SK-N-SH (cell line): ENCODE data around the gene RADIL. TPM values are rescaled to one million over a fixed set of nuclear protein-coding genes. Genes with fewer than 3 reads are reported as not detected.

Experiments used
- CTCF ChIA-PET: fragments of 300-600, 350-600 bp; formaldehyde crosslinking; extraction: SDS; loops from one replicate; lab custom pipeline; 2021; lab: Yijun Ruan, JAX
- POLR2A ChIA-PET: fragments of 350-600 bp; sonication (Branson Sonifier 250); formaldehyde crosslinking; extraction: SDS; loops from one replicate; lab custom pipeline; 2020; ENCODE audit warnings: antibody characterized with exemption, inconsistent platforms; lab: Yijun Ruan, JAX
- DNase-seq: peaks from one replicate; pipeline ENCODE4 v3.0.0; 2012
- H2AFZ ChIP-seq: fragments of 200-600 bp; sonication (generic); 2 replicates; pipeline ENCODE4 v1.8.1; 2016; ENCODE audit warnings: antibody characterized with exemption, mild to moderate bottlenecking, low read depth
- H3F3A ChIP-seq: fragments of 200-600 bp; sonication (generic); replicated peaks from 2 replicates; pipeline ENCODE3; 2016; ENCODE audit warnings: antibody characterized with exemption, mild to moderate bottlenecking; ENCODE audit not compliant: insufficient read depth
- H3K27ac ChIP-seq, 2 experiments: fragments of 200-500 bp in 1 of 2; fragments of 200-600 bp in 1 of 2; sonication (Bioruptor generic) in 1 of 2; sonication (generic), shearing (Covaris generic) in 1 of 2; 2 replicates each; pipeline versions ENCODE4 v1.5.1 to v1.6.1; 2014 to 2016; ENCODE audit warnings: low read depth in 2 of 2, inconsistent platforms in 1 of 2, low read length in 1 of 2, mild to moderate bottlenecking in 1 of 2, mixed read lengths in 1 of 2
- H3K27me3 ChIP-seq: fragments of 200-600 bp; sonication (generic), shearing (Covaris generic); 2 replicates; pipeline ENCODE4 v1.6.1; 2016; ENCODE audit warnings: mixed run types; ENCODE audit not compliant: insufficient read depth
- H3K36me3 ChIP-seq, 2 experiments: fragments of 200-500 bp in 1 of 2; fragments of 200-600 bp in 1 of 2; sonication (Bioruptor generic) in 1 of 2; sonication (generic) in 1 of 2; replicated peaks in 1 of 2; 2 replicates each; pipeline versions ENCODE3 to v1.5.1; 2014 to 2016; ENCODE audit warnings: low read length in 1 of 2, mild to moderate bottlenecking in 1 of 2; ENCODE audit not compliant: insufficient read depth in 2 of 2, control insufficient read depth in 1 of 2
- H3K4me1 ChIP-seq, 2 experiments: fragments of 200-500 bp in 1 of 2; fragments of 200-600 bp in 1 of 2; sonication (Bioruptor generic) in 1 of 2; sonication (generic), shearing (Covaris generic) in 1 of 2; 2 replicates each; pipeline versions ENCODE4 v1.5.1 to v1.6.1; 2014 to 2016; ENCODE audit warnings: low read depth in 1 of 2, low read length in 1 of 2, mixed run types in 1 of 2; ENCODE audit not compliant: insufficient read depth in 2 of 2, control insufficient read depth in 1 of 2
- H3K4me2 ChIP-seq: fragments of 200-600 bp; sonication (generic), shearing (Covaris generic); 2 replicates; pipeline ENCODE4 v1.6.1; 2017; ENCODE audit warnings: mixed run types
- H3K4me3 ChIP-seq, 2 experiments: fragments of 200-500 bp in 1 of 2; fragments of 200-600 bp in 1 of 2; sonication (Bioruptor generic) in 1 of 2; sonication (generic), shearing (Covaris generic) in 1 of 2; 2 replicates each; pipeline versions ENCODE4 v1.5.1 to v1.8.1; 2014 to 2016; ENCODE audit warnings: low read depth in 2 of 2, inconsistent platforms in 1 of 2, low read length in 1 of 2, mild to moderate bottlenecking in 1 of 2, mixed read lengths in 1 of 2, moderate library complexity in 1 of 2
- H3K79me2 ChIP-seq: fragments of 200-600 bp; sonication (generic); 2 replicates; pipeline ENCODE4 v1.8.1; 2017; ENCODE audit warnings: mild to moderate bottlenecking; ENCODE audit not compliant: insufficient read depth
- H3K9ac ChIP-seq: fragments of 200-600 bp; sonication (generic); 2 replicates; pipeline ENCODE4 v1.6.1; 2017; ENCODE audit warnings: mixed run types
- H3K9me2 ChIP-seq: fragments of 200-600 bp; sonication (generic); 2 replicates; pipeline ENCODE4 v1.6.1; 2017; ENCODE audit warnings: mixed run types
- H3K9me3 ChIP-seq: fragments of 200-600 bp; sonication (generic); 2 replicates; pipeline ENCODE4 v1.6.1; 2017; ENCODE audit warnings: mixed run types, mild to moderate bottlenecking, moderate library complexity
- H4K20me1 ChIP-seq: fragments of 200-600 bp; sonication (generic); 2 replicates; pipeline ENCODE4 v1.6.1; 2017; ENCODE audit warnings: mild to moderate bottlenecking, mixed run types; ENCODE audit not compliant: insufficient read depth
- CHD2 ChIP-seq: fragments of 150-350 bp; IDR thresholded peaks from 2 replicates; pipeline ENCODE4 v1.6.1; 2018; ENCODE audit warnings: low read length; ENCODE audit not compliant: partially characterized antibody
- ELF1 ChIP-seq: IDR thresholded peaks from 2 replicates; pipeline ENCODE4 v1.4.0; 2012
- FOXM1 ChIP-seq: IDR thresholded peaks from 2 replicates; pipeline ENCODE4 v1.4.0; 2012; ENCODE audit warnings: low read depth, mild to moderate bottlenecking
- GATA2 ChIP-seq: sonication (generic); formaldehyde crosslinking; IDR thresholded peaks from 2 replicates; pipeline ENCODE4 v1.5.0; 2020; ENCODE audit warnings: mild to moderate bottlenecking, missing genetic modification reagents
- JUND ChIP-seq: IDR thresholded peaks from 2 replicates; pipeline ENCODE4 v1.4.0; 2012
- MXI1 ChIP-seq: IDR thresholded peaks from 2 replicates; pipeline ENCODE4 v1.6.1; 2012; ENCODE audit warnings: mild to moderate bottlenecking, low read depth, low read length, improper control_type of control experiment
- NFIC ChIP-seq: IDR thresholded peaks from 2 replicates; pipeline ENCODE4 v1.4.0; 2012; ENCODE audit warnings: borderline replicate concordance
- NRF1 ChIP-seq: IDR thresholded peaks from 2 replicates; pipeline ENCODE4 v1.6.1; 2012; ENCODE audit warnings: low read depth, mild to moderate bottlenecking, low read length
- POLR2AphosphoS5 ChIP-seq: IDR thresholded peaks from 2 replicates; pipeline ENCODE4 v1.6.1; 2012; ENCODE audit warnings: low read depth, low read length
- RAD21 ChIP-seq: IDR thresholded peaks from 2 replicates; pipeline ENCODE4 v1.6.1; 2012; ENCODE audit warnings: mild to moderate bottlenecking, low read length
- RCOR1 ChIP-seq: fragments of 150-350 bp; IDR thresholded peaks from 2 replicates; pipeline ENCODE4 v1.6.1; 2017; ENCODE audit warnings: antibody characterized with exemption, low read length
- SIN3A ChIP-seq: IDR thresholded peaks from 2 replicates; pipeline ENCODE4 v1.6.1; 2012; ENCODE audit warnings: low read depth, mild to moderate bottlenecking, low read length, moderate library complexity, borderline replicate concordance
- SMC3 ChIP-seq: IDR thresholded peaks from 2 replicates; pipeline ENCODE4 v1.6.1; 2012; ENCODE audit warnings: low read depth, low read length, improper control_type of control experiment
- TCF12 ChIP-seq: IDR thresholded peaks from 2 replicates; pipeline ENCODE4 v1.4.0; 2012
- TEAD4 ChIP-seq: IDR thresholded peaks from 2 replicates; pipeline ENCODE4 v1.4.0; 2012; ENCODE audit warnings: mild to moderate bottlenecking, borderline replicate concordance; ENCODE audit not compliant: insufficient read depth
- WGBS: methylation state at CpG from one replicate; pipeline ENCODE4 v1.1.6; 2017; ENCODE audit warnings: low lambda C conversion rate; 5-methylcytosine and 5-hydroxymethylcytosine counted together
- polyA plus RNA-seq, 3 experiments: library from polyadenylated mRNA; depleted of rRNA; stranded (reverse); fragments of >200 nt; gene quantifications; 2 replicates each; pipeline ENCODE4 v1.2.3, GENCODE V29; 2012
- TF ChIP-seq, protein P1 (sequence below): IDR thresholded peaks from 2 replicates; pipeline ENCODE4 v1.4.0; 2012; ENCODE audit warnings: low read depth, borderline replicate concordance
- TF ChIP-seq, protein P2 (sequence below): fragments of 200-600 bp; sonication (generic); IDR thresholded peaks from 2 replicates; pipeline ENCODE4 v1.6.1; 2017; ENCODE audit warnings: antibody characterized with exemption, mild to moderate bottlenecking, moderate library complexity
- TF ChIP-seq, protein P3 (sequence below): IDR thresholded peaks from 2 replicates; pipeline ENCODE4 v1.4.0; 2012; ENCODE audit warnings: low read depth, borderline replicate concordance

The RADIL gene
- polyA plus RNA-seq, 1 of the 3 experiments (the other 2 are of a cell fraction): 4.3 TPM

DNA sequence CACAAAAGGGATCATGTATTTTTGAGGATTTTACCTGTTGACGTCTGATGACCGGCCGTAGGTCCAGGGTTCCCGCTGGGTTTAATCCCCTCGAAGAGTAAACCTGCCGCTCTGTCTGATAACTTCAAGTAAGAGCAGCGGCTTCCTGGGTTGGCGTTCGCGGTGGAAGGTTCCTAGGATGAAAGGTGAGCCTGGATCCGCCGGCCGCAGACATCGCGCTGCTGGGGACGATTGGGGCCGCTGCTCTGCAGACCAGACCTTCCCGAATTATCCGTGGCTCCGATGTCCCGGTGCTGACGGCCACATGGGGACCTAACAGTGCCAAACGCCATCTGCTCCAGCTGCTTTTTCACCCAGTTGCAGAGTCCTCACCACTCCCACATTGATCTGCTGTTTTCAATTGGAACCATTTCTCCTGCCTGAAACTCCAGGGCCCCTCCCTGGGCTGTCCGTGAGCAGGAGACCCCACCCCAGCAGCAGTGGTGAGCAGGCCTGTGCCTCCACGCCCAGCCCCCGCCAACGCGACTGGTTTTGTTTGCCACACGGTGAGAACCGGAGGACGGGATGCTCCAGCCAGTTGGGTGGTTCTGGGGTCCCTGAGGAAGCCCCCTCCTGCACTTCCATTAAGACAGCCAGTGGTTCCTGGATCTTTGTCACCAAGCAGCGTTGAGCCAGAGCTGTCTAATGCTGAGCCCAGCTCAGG lies 120.3 kb downstream of the RADIL start:
- no peak for DNase-seq
- Histone ChIP-seq H4K20me1 (no peaks in the 10 kb centered on the region), H3K36me3 (peaks cover 15 to 73% of the 10 kb centered on the region in 2 experiments), H2AFZ (no peak overlapping the region), H3K9me2 (no peaks in the 10 kb centered on the region), H3K27ac (no peak overlapping the region), H3K4me2 (no peak overlapping the region), H3K9me3 (no peaks in the 10 kb centered on the region), H3K4me1 (no peaks in the 10 kb centered on the region), H3F3A (no peaks in the 10 kb centered on the region), H3K4me3 (no peak overlapping the region), H3K9ac (no peak overlapping the region), H3K79me2 (no peaks in the 10 kb centered on the region), H3K27me3 (no peaks in the 10 kb centered on the region)
- ChIA-PET CTCF (interaction anchor here (1.2 kb wide), 1 partner anchor 120 kb away, joined by 4 read pairs; the partner anchor contains the start of gene RADIL), POLR2A (no interaction called here)
- WGBS: 98% methylated on average over 32 of the region's 32 CpGs
- TF ChIP-seq TEAD4 (no peak), ELF1 (no peak), MXI1 (no peak), CHD2 (no peak), NRF1 (no peak)
- TF ChIP-seq, protein P1, sequence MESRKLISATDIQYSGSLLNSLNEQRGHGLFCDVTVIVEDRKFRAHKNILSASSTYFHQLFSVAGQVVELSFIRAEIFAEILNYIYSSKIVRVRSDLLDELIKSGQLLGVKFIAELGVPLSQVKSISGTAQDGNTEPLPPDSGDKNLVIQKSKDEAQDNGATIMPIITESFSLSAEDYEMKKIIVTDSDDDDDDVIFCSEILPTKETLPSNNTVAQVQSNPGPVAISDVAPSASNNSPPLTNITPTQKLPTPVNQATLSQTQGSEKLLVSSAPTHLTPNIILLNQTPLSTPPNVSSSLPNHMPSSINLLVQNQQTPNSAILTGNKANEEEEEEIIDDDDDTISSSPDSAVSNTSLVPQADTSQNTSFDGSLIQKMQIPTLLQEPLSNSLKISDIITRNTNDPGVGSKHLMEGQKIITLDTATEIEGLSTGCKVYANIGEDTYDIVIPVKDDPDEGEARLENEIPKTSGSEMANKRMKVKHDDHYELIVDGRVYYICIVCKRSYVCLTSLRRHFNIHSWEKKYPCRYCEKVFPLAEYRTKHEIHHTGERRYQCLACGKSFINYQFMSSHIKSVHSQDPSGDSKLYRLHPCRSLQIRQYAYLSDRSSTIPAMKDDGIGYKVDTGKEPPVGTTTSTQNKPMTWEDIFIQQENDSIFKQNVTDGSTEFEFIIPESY: no peak

DNA sequence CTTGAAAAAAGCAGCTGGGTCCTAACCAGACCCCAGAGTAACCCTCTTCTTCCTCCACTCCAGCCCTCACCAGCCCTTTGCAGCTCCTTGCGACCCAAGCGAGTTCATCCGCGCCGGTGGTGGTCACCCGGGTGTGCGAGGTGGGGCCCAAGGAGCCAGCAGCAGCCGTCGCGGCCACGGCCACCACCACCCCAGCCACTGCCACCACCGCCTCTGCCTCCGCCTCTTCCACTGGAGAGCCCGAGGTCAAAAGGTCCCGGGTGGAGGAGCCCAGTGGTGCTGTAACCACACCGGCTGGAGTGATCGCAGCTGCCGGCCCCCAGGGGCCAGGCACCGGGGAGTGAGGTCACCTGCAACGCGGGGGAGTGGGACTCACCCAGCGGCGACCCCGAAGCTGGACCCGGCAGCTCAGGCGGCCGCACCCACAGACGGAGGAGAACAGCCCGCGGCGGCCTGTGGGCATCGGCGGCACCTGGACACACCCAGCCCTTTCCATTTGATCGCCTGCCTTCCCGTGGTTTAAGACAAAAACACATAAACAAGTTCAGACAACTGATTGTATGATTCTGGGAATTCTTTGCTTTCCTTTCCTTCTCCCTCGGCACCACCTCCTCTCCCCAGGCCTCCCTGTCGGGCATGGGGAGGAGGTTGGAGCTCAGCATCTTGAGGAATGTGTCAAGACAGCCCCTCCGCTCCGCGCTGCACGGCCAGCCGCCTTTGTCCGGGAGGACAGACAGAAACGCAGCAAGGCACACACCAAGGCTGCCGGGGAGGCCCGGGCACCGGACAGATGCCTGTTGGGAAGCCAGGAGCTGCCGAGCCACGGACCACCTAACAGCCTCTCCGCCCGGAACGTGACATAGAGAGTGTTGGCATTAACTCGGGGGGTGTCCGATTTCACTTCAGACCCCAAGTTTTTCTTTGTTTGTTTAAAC lies 121.1 kb downstream of the RADIL start:
- H2AFZ ChIP-seq: no peak overlapping the region
- no peak overlapping the region for H3K27ac ChIP-seq
- no peak overlapping the region for H3K4me2 ChIP-seq
- H3K9me3 ChIP-seq: no peaks in the 10 kb centered on the region
- 94% methylated on average over 43 of the region's 54 CpGs for WGBS
- H3K79me2 ChIP-seq: no peaks in the 10 kb centered on the region
- H3K4me3 ChIP-seq: no peak overlapping the region
- no peak overlapping the region for H3K9ac ChIP-seq
- no peaks in the 10 kb centered on the region for H3K4me1 ChIP-seq
- no peaks in the 10 kb centered on the region for H3K9me2 ChIP-seq
- no peaks in the 10 kb centered on the region for H3F3A ChIP-seq
- ChIA-PET CTCF (interaction anchor here (0.9 to 1.2 kb wide), 2 partner anchors 9 to 121 kb away, joined by 3 to 4 read pairs; partner anchors contain the start of gene RADIL), POLR2A (no interaction called here)
- no peaks in the 10 kb centered on the region for H3K27me3 ChIP-seq
- TF ChIP-seq TCF12: no peak
- TF ChIP-seq ELF1: no peak
- no peak for TF ChIP-seq FOXM1
- TF ChIP-seq JUND: no peak
- TF ChIP-seq NFIC: no peak
- TF ChIP-seq RCOR1: no peak
- TF ChIP-seq, protein P1: no peak
- TF ChIP-seq SIN3A: no peak
- TF ChIP-seq NRF1: no peak
- TF ChIP-seq RAD21: no peak
- TF ChIP-seq SMC3: no peak
- TF ChIP-seq, protein P2, sequence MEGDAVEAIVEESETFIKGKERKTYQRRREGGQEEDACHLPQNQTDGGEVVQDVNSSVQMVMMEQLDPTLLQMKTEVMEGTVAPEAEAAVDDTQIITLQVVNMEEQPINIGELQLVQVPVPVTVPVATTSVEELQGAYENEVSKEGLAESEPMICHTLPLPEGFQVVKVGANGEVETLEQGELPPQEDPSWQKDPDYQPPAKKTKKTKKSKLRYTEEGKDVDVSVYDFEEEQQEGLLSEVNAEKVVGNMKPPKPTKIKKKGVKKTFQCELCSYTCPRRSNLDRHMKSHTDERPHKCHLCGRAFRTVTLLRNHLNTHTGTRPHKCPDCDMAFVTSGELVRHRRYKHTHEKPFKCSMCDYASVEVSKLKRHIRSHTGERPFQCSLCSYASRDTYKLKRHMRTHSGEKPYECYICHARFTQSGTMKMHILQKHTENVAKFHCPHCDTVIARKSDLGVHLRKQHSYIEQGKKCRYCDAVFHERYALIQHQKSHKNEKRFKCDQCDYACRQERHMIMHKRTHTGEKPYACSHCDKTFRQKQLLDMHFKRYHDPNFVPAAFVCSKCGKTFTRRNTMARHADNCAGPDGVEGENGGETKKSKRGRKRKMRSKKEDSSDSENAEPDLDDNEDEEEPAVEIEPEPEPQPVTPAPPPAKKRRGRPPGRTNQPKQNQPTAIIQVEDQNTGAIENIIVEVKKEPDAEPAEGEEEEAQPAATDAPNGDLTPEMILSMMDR: no peak
- no peak for TF ChIP-seq GATA2 (CRISPR knock-in tag)
- TF ChIP-seq, protein P3, sequence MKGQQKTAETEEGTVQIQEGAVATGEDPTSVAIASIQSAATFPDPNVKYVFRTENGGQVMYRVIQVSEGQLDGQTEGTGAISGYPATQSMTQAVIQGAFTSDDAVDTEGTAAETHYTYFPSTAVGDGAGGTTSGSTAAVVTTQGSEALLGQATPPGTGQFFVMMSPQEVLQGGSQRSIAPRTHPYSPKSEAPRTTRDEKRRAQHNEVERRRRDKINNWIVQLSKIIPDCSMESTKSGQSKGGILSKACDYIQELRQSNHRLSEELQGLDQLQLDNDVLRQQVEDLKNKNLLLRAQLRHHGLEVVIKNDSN: no peak
- TF ChIP-seq POLR2AphosphoS5: no peak
- DNase-seq: no peak
- H4K20me1 ChIP-seq: no peaks in the 10 kb centered on the region
- peaks cover 19 to 76% of the 10 kb centered on the region in 2 experiments for H3K36me3 ChIP-seq
